Measurements from ENCODE around the gene NBEAL2.

NBEAL2 gene

GRCh38 chr3:46972396-46972795 is 7.1 kb upstream of the NBEAL2 start:
- no peak overlapping the region for H2BK120ac ChIP-seq (ENCODE audit: low read depth, low read length)
- no peaks in the 10 kb centered on the region for H3K4me1 ChIP-seq (ENCODE audit: control insufficient read depth in 2 of 2, insufficient read depth in 1 of 2, low read depth in 1 of 2, low read length in 2 of 2)
- no peak overlapping the region for H3K14ac ChIP-seq (ENCODE audit: low read length)
- no peak overlapping the region for H3K27ac ChIP-seq (replicated peaks; ENCODE audit: low read length)
- no peak overlapping the region for H2BK5ac ChIP-seq (ENCODE audit: low read length)
- H2AFZ ChIP-seq (ENCODE audit: low read length): no peak overlapping the region
- H3K18ac ChIP-seq (ENCODE audit: low read length): no peak overlapping the region
- no peak for DNase-seq (ENCODE audit: low spot score)
- no peak overlapping the region for H3K9ac ChIP-seq (ENCODE audit: low read depth, low read length, poor library complexity)
- no peak overlapping the region for H2BK12ac ChIP-seq (ENCODE audit: low read length)
- no peak overlapping the region for H3K4me2 ChIP-seq (ENCODE audit: insufficient read depth, low read length, poor library complexity, severe bottlenecking)
- no peak overlapping the region for H3K4me3 ChIP-seq (ENCODE audit: low read length in 2 of 2)
- no CpG with 5 or more reads among the region's 2 CpGs for WGBS, 2 donors (ENCODE audit: extremely low coverage in 2 of 2, insufficient read length in 2 of 2, insufficient replicate concordance in 1 of 2)
- H3K4ac ChIP-seq (ENCODE audit: low read length): no peak overlapping the region
- H3K79me1 ChIP-seq (ENCODE audit: low read depth, low read length): peaks cover 28% of the 10 kb centered on the region
- H3K9me3 ChIP-seq (replicated peaks in 1 of 2; ENCODE audit: control insufficient read depth in 2 of 2, insufficient read depth in 1 of 2, low read depth in 1 of 2, low read length in 2 of 2): no peaks in the 10 kb centered on the region
- H4K91ac ChIP-seq (ENCODE audit: low read depth, low read length, poor library complexity): no peak overlapping the region
- H2BK15ac ChIP-seq (ENCODE audit: low read length): no peak overlapping the region
- no peak overlapping the region for H4K8ac ChIP-seq (ENCODE audit: low read depth, low read length)
- H3K23ac ChIP-seq (ENCODE audit: low read depth, low read length, poor library complexity): no peak overlapping the region
- no peaks in the 10 kb centered on the region for H3K27me3 ChIP-seq (ENCODE audit: control insufficient read depth in 3 of 3, insufficient read depth in 3 of 3, low read depth in 1 of 3, low read length in 3 of 3)
- no peak overlapping the region for H2AK5ac ChIP-seq (ENCODE audit: low read depth, low read length)
- H3K36me3 ChIP-seq (replicated peaks in 1 of 2; ENCODE audit: control insufficient read depth in 2 of 2, insufficient read depth in 2 of 2, low read length in 2 of 2): peaks cover 13 to 48% of the 10 kb centered on the region in 2 donors

- Histone ChIP-seq H3K36me3 (replicated peaks in 1 of 2; ENCODE audit: control insufficient read depth in 2 of 2, insufficient read depth in 2 of 2, low read length in 2 of 2) (peaks cover 7 to 38% of the 10 kb centered on the region in 2 donors), H2AK5ac (ENCODE audit: low read depth, low read length) (no peak overlapping the region), H3K9me3 (replicated peaks in 1 of 2; ENCODE audit: control insufficient read depth in 2 of 2, insufficient read depth in 1 of 2, low read depth in 1 of 2, low read length in 2 of 2) (no peaks in the 10 kb centered on the region), H2BK5ac (ENCODE audit: low read length) (no peak overlapping the region), H3K23ac (ENCODE audit: low read depth, low read length, poor library complexity) (no peak overlapping the region), H3K27me3 (ENCODE audit: control insufficient read depth in 3 of 3, insufficient read depth in 3 of 3, low read depth in 1 of 3, low read length in 3 of 3) (no peaks in the 10 kb centered on the region), H3K79me1 (ENCODE audit: low read depth, low read length) (peaks cover 19% of the 10 kb centered on the region), H2BK15ac (ENCODE audit: low read length) (no peak overlapping the region), H4K8ac (ENCODE audit: low read depth, low read length) (no peak overlapping the region), H3K4me3 (ENCODE audit: low read length in 2 of 2) (no peak overlapping the region), H2BK12ac (ENCODE audit: low read length) (no peak overlapping the region), H3K27ac (replicated peaks; ENCODE audit: low read length) (no peak overlapping the region), H3K4me2 (ENCODE audit: insufficient read depth, low read length, poor library complexity, severe bottlenecking) (no peak overlapping the region), H3K18ac (ENCODE audit: low read length) (no peak overlapping the region), H3K14ac (ENCODE audit: low read length) (no peak overlapping the region), H4K91ac (ENCODE audit: low read depth, low read length, poor library complexity) (no peak overlapping the region), H2BK120ac (ENCODE audit: low read depth, low read length) (no peak overlapping the region), H3K9ac (ENCODE audit: low read depth, low read length, poor library complexity) (no peak overlapping the region), H3K4ac (ENCODE audit: low read length) (no peak overlapping the region), H3K4me1 (ENCODE audit: control insufficient read depth in 2 of 2, insufficient read depth in 1 of 2, low read depth in 1 of 2, low read length in 2 of 2) (peaks cover 0 to 4% of the 10 kb centered on the region in 2 donors), H2AFZ (ENCODE audit: low read length) (no peak overlapping the region)
- WGBS, 2 donors (ENCODE audit: extremely low coverage in 2 of 2, insufficient read length in 2 of 2, insufficient replicate concordance in 1 of 2): no CpG with 5 or more reads among the region's 9 CpGs
- no peak for DNase-seq (ENCODE audit: low spot score)
Measured at GRCh38 chr3:46974421-46975171, 4.9 kb upstream of the NBEAL2 start.

GRCh38 chr3:46976326-46977190 is 2.9 kb upstream of the NBEAL2 start, which contains the start of gene CCDC12:
Gene CCDC12 (minus strand): TSS chr3:46976745. CDS start chr3:46976732, 13 bp downstream.
- Histone ChIP-seq H3K9ac (ENCODE audit: low read depth, low read length, poor library complexity) (peak within 1 kb of the TSS; percentile 95), H3K9me3 (replicated peaks in 1 of 2; ENCODE audit: control insufficient read depth in 2 of 2, insufficient read depth in 1 of 2, low read depth in 1 of 2, low read length in 2 of 2) (no peaks in the 10 kb centered on the region), H3K4me1 (ENCODE audit: control insufficient read depth in 2 of 2, insufficient read depth in 1 of 2, low read depth in 1 of 2, low read length in 2 of 2) (peaks cover 3 to 9% of the 10 kb centered on the region in 2 donors), H2BK12ac (ENCODE audit: low read length) (no peak within 1 kb of the TSS), H3K79me1 (ENCODE audit: low read depth, low read length) (peaks cover 10% of the 10 kb centered on the region), H3K4me3 (ENCODE audit: low read length in 2 of 2) (peak within 1 kb of the TSS; percentile 88 to 98), H2AFZ (ENCODE audit: low read length) (peak within 1 kb of the TSS; percentile 88), H2BK5ac (ENCODE audit: low read length) (peak within 1 kb of the TSS; percentile 95), H3K14ac (ENCODE audit: low read length) (no peak within 1 kb of the TSS), H3K18ac (ENCODE audit: low read length) (peak within 1 kb of the TSS; percentile 99), H4K91ac (ENCODE audit: low read depth, low read length, poor library complexity) (no peak within 1 kb of the TSS), H4K8ac (ENCODE audit: low read depth, low read length) (peak within 1 kb of the TSS; percentile 97), H2BK120ac (ENCODE audit: low read depth, low read length) (no peak within 1 kb of the TSS), H3K23ac (ENCODE audit: low read depth, low read length, poor library complexity) (peak within 1 kb of the TSS; percentile 76), H3K27ac (replicated peaks; ENCODE audit: low read length) (peak within 1 kb of the TSS; percentile 91), H3K4ac (ENCODE audit: low read length) (no peak within 1 kb of the TSS), H2AK5ac (ENCODE audit: low read depth, low read length) (peak within 1 kb of the TSS; percentile 49), H2BK15ac (ENCODE audit: low read length) (peak within 1 kb of the TSS; percentile 89), H3K36me3 (replicated peaks in 1 of 2; ENCODE audit: control insufficient read depth in 2 of 2, insufficient read depth in 2 of 2, low read length in 2 of 2) (peaks cover 0 to 20% of the 10 kb centered on the region in 2 donors), H3K27me3 (ENCODE audit: control insufficient read depth in 3 of 3, insufficient read depth in 3 of 3, low read depth in 1 of 3, low read length in 3 of 3) (peaks cover 0 to 6% (median 4%) of the 10 kb centered on the region in 3 experiments), H3K4me2 (ENCODE audit: insufficient read depth, low read length, poor library complexity, severe bottlenecking) (peak within 1 kb of the TSS; percentile 75)
- DNase-seq (ENCODE audit: low spot score): peak; percentile 96
- WGBS, 2 donors (ENCODE audit: extremely low coverage in 2 of 2, insufficient read length in 2 of 2, insufficient replicate concordance in 1 of 2): no CpG with 5 or more reads among the region's 64 CpGs

GRCh38 chr3:46977811-46978195 is 1.7 kb upstream of the NBEAL2 start:
- peaks cover 7 to 11% of the 10 kb centered on the region in 2 donors for H3K4me1 ChIP-seq (ENCODE audit: control insufficient read depth in 2 of 2, insufficient read depth in 1 of 2, low read depth in 1 of 2, low read length in 2 of 2)
- peaks cover 0 to 6% (median 4%) of the 10 kb centered on the region in 3 experiments for H3K27me3 ChIP-seq (ENCODE audit: control insufficient read depth in 3 of 3, insufficient read depth in 3 of 3, low read depth in 1 of 3, low read length in 3 of 3)
- no peak overlapping the region for H3K18ac ChIP-seq (ENCODE audit: low read length)
- no peak overlapping the region for H4K91ac ChIP-seq (ENCODE audit: low read depth, low read length, poor library complexity)
- H3K27ac ChIP-seq (replicated peaks; ENCODE audit: low read length): no peak overlapping the region
- H3K9ac ChIP-seq (ENCODE audit: low read depth, low read length, poor library complexity): no peak overlapping the region
- no peak overlapping the region for H2BK5ac ChIP-seq (ENCODE audit: low read length)
- H3K79me1 ChIP-seq (ENCODE audit: low read depth, low read length): peaks cover 10% of the 10 kb centered on the region
- no peaks in the 10 kb centered on the region for H3K9me3 ChIP-seq (replicated peaks in 1 of 2; ENCODE audit: control insufficient read depth in 2 of 2, insufficient read depth in 1 of 2, low read depth in 1 of 2, low read length in 2 of 2)
- H3K4me2 ChIP-seq (ENCODE audit: insufficient read depth, low read length, poor library complexity, severe bottlenecking): no peak overlapping the region
- no peak overlapping the region for H2BK120ac ChIP-seq (ENCODE audit: low read depth, low read length)
- no CpG with 5 or more reads among the region's 5 CpGs for WGBS, 2 donors (ENCODE audit: extremely low coverage in 2 of 2, insufficient read length in 2 of 2, insufficient replicate concordance in 1 of 2)
- no peak overlapping the region for H3K4ac ChIP-seq (ENCODE audit: low read length)
- H2AK5ac ChIP-seq (ENCODE audit: low read depth, low read length): peak overlapping the region; percentile 49
- H4K8ac ChIP-seq (ENCODE audit: low read depth, low read length): no peak overlapping the region
- H2BK15ac ChIP-seq (ENCODE audit: low read length): peak overlapping the region; percentile 1
- H3K23ac ChIP-seq (ENCODE audit: low read depth, low read length, poor library complexity): no peak overlapping the region
- no peak for DNase-seq (ENCODE audit: low spot score)
- no peak overlapping the region for H2AFZ ChIP-seq (ENCODE audit: low read length)
- no peak overlapping the region for H3K4me3 ChIP-seq (ENCODE audit: low read length in 2 of 2)
- H3K36me3 ChIP-seq (replicated peaks in 1 of 2; ENCODE audit: control insufficient read depth in 2 of 2, insufficient read depth in 2 of 2, low read length in 2 of 2): peaks cover 0 to 14% of the 10 kb centered on the region in 2 donors
- no peak overlapping the region for H2BK12ac ChIP-seq (ENCODE audit: low read length)
- H3K14ac ChIP-seq (ENCODE audit: low read length): no peak overlapping the region
